Activated CD4-positive, alpha-beta memory T cell treated with anti-CD3 and anti-CD28 coated beads, Interleukin-2, amount 10 ng/mL, durations not matched to agents 7 days and 5 days (primary cell): Measurements from ENCODE around the gene OSBP2. TPM values are rescaled to one million over a fixed set of nuclear protein-coding genes. Genes with fewer than 3 reads are reported as not detected.
"Not testable (repeated sequence)": the region's sequence is repeated elsewhere in the genome, so short reads cannot be mapped to it uniquely, and the experiment has no call there.

Experiments used
- CTCF ChIA-PET: fragments of 350-600 bp; sonication (Branson Sonifier 250); formaldehyde crosslinking; loops from one replicate; lab custom pipeline; 2021; ENCODE audit warnings: antibody characterized with exemption, inconsistent platforms; lab: Charles Lee
- POLR2A ChIA-PET: fragments of 350-600 bp; sonication (Branson Sonifier 250); formaldehyde crosslinking; loops from one replicate; lab custom pipeline; 2021; ENCODE audit warnings: antibody characterized with exemption; lab: Charles Lee
- DNase-seq: peaks from one replicate; pipeline ENCODE4 v3.0.0-alpha.2; 2020
- H3K27ac Mint-ChIP-seq: one replicate; pipeline ENCODE4 v1.8.0; 2021; ENCODE audit warnings: mild to moderate bottlenecking, mixed read lengths
- H3K27me3 Mint-ChIP-seq: one replicate; pipeline ENCODE4 v1.8.0; 2021; ENCODE audit warnings: mixed read lengths
- H3K36me3 Mint-ChIP-seq: one replicate; pipeline ENCODE4 v1.8.0; 2021; ENCODE audit warnings: low read depth, mixed read lengths
- H3K4me1 Mint-ChIP-seq: one replicate; pipeline ENCODE4 v1.8.0; 2021; ENCODE audit warnings: mixed read lengths
- H3K4me3 Mint-ChIP-seq: one replicate; pipeline ENCODE4 v1.8.0; 2021; ENCODE audit warnings: mild to moderate bottlenecking, mixed read lengths
- H3K9me3 Mint-ChIP-seq: one replicate; pipeline ENCODE4 v1.8.0; 2021; ENCODE audit warnings: mixed read lengths
- total RNA-seq, 2 experiments: library from RNA; stranded (reverse); gene quantifications; one replicate each; pipeline ENCODE4 v1.2.3, GENCODE V29; 2021

OSBP2 gene
- total RNA-seq, 2 experiments from 2014 or later, result 4.8 to 5.0 TPM

- peaks cover 36% of the 10 kb centered on the region for H3K4me1 Mint-ChIP-seq
- ChIA-PET POLR2A (interaction anchor here (1.4 to 1.8 kb wide), 2 partner anchors 11 to 50 kb away, joined by 4 to 5 read pairs; partner anchors contain the start of gene OSBP2), CTCF (interaction anchor here (2.0 kb wide), 1 partner anchor 50 kb away, joined by 12 read pairs; no protein-coding TSS in a partner anchor)
- peaks cover under 1% of the 10 kb centered on the region for H3K9me3 Mint-ChIP-seq
- peak overlapping the region; percentile 31 for H3K27ac Mint-ChIP-seq
- no peak for DNase-seq
- H3K36me3 Mint-ChIP-seq, result peaks cover 2% of the 10 kb centered on the region
- no peak overlapping the region for H3K4me3 Mint-ChIP-seq
- H3K27me3 Mint-ChIP-seq, result no peaks in the 10 kb centered on the region
These were observed 10.3 kb downstream of the OSBP2 start for GRCh38 chr22:30704978-30705377.

- Mint-ChIP-seq H3K9me3 (peaks cover 4% of the 10 kb centered on the region), H3K27ac (peak overlapping the region; percentile 76), H3K27me3 (no peaks in the 10 kb centered on the region), H3K36me3 (peaks cover 4% of the 10 kb centered on the region), H3K4me1 (peaks cover 41% of the 10 kb centered on the region), H3K4me3 (no peak overlapping the region)
- DNase-seq, result peak; percentile 45
- ChIA-PET CTCF (interaction anchor here (0.6 to 2.0 kb wide), 3 partner anchors 40 to 157 kb away, joined by 3 to 12 read pairs (median 3); no protein-coding TSS in a partner anchor), POLR2A (interaction anchor here (0.9 to 1.8 kb wide), 6 partner anchors 12 to 504 kb away, joined by 3 to 11 read pairs (median 4); partner anchors contain the start of genes OSBP2 and SLC35E4)
These were observed 11.3 kb downstream of the OSBP2 start for GRCh38 chr22:30705710-30706651.

GRCh38 chr22:30709980-30710379 is 15.3 kb downstream of the OSBP2 start:
- H3K27me3 Mint-ChIP-seq, H3K9me3 Mint-ChIP-seq, H3K4me3 Mint-ChIP-seq, CTCF ChIA-PET, H3K36me3 Mint-ChIP-seq: not testable (repeated sequence)
- peak; percentile 41 for DNase-seq
- H3K27ac Mint-ChIP-seq, result peak overlapping the region; percentile 58
- POLR2A ChIA-PET, result interaction anchor here (0.9 to 1.4 kb wide), 3 partner anchors 14 to 30 kb away, joined by 3 to 4 read pairs (median 4); no protein-coding TSS in a partner anchor
- H3K4me1 Mint-ChIP-seq, result peaks cover 38% of the 10 kb centered on the region

GRCh38 chr22:30712094-30712493 is 17.4 kb downstream of the OSBP2 start:
- H3K27me3 Mint-ChIP-seq, result no peaks in the 10 kb centered on the region
- peaks cover 4% of the 10 kb centered on the region for H3K36me3 Mint-ChIP-seq
- DNase-seq, result no peak
- H3K9me3 Mint-ChIP-seq, result peaks cover 4% of the 10 kb centered on the region
- POLR2A ChIA-PET, result no interaction called here
- H3K4me1 Mint-ChIP-seq, result peaks cover 23% of the 10 kb centered on the region
- H3K4me3 Mint-ChIP-seq, result no peak overlapping the region
- H3K27ac Mint-ChIP-seq, result no peak overlapping the region
- CTCF ChIA-PET, result interaction anchor here (1.2 to 1.3 kb wide), 2 partner anchors 43 to 77 kb away, joined by 3 to 4 read pairs; no protein-coding TSS in a partner anchor

- Mint-ChIP-seq H3K36me3 (peaks cover 4% of the 10 kb centered on the region), H3K4me3 (no peak overlapping the region), H3K27ac (no peak overlapping the region), H3K4me1 (peaks cover 22% of the 10 kb centered on the region), H3K27me3 (no peaks in the 10 kb centered on the region), H3K9me3 (peaks cover 4% of the 10 kb centered on the region)
- no peak for DNase-seq
- ChIA-PET POLR2A (no interaction called here), CTCF (no interaction called here)
These were observed 19.4 kb downstream of the OSBP2 start for GRCh38 chr22:30714062-30714461.

GRCh38 chr22:30717331-30717921 is 22.8 kb downstream of the OSBP2 start:
- no peaks in the 10 kb centered on the region for H3K9me3 Mint-ChIP-seq
- H3K27ac Mint-ChIP-seq, result no peak overlapping the region
- H3K4me3 Mint-ChIP-seq, result no peak overlapping the region
- CTCF ChIA-PET, result no interaction called here
- H3K27me3 Mint-ChIP-seq, result no peaks in the 10 kb centered on the region
- no peak for DNase-seq
- peaks cover 7% of the 10 kb centered on the region for H3K4me1 Mint-ChIP-seq
- POLR2A ChIA-PET, result no interaction called here
- H3K36me3 Mint-ChIP-seq, result peaks cover 5% of the 10 kb centered on the region

- CTCF ChIA-PET, result no interaction called here
- DNase-seq, result no peak
- Mint-ChIP-seq H3K36me3 (peaks cover 5% of the 10 kb centered on the region), H3K9me3 (no peaks in the 10 kb centered on the region), H3K4me3 (no peak overlapping the region), H3K4me1 (peaks cover 3% of the 10 kb centered on the region), H3K27me3 (no peaks in the 10 kb centered on the region), H3K27ac (no peak overlapping the region)
- POLR2A ChIA-PET, result no interaction called here
These were observed 23.3 kb downstream of the OSBP2 start for GRCh38 chr22:30717952-30718351.

- no peaks in the 10 kb centered on the region for H3K9me3 Mint-ChIP-seq
- H3K36me3 Mint-ChIP-seq, result peaks cover 5% of the 10 kb centered on the region
- H3K27me3 Mint-ChIP-seq, result no peaks in the 10 kb centered on the region
- H3K4me3 Mint-ChIP-seq, result no peak overlapping the region
- ChIA-PET POLR2A (no interaction called here), CTCF (interaction anchor here (1.8 kb wide), 1 partner anchor 36 kb away, joined by 4 read pairs; no protein-coding TSS in a partner anchor)
- H3K27ac Mint-ChIP-seq, result no peak overlapping the region
- H3K4me1 Mint-ChIP-seq, result peaks cover 3% of the 10 kb centered on the region
- DNase-seq, result no peak
These were observed 23.8 kb downstream of the OSBP2 start for GRCh38 chr22:30718491-30718890.

GRCh38 chr22:30718938-30719337 is 24.3 kb downstream of the OSBP2 start:
- ChIA-PET CTCF (interaction anchor here (1.2 to 1.8 kb wide), 2 partner anchors 29 to 36 kb away, joined by 3 to 4 read pairs; no protein-coding TSS in a partner anchor), POLR2A (no interaction called here)
- H3K4me1 Mint-ChIP-seq, result peaks cover 3% of the 10 kb centered on the region
- no peak overlapping the region for H3K27ac Mint-ChIP-seq
- H3K4me3 Mint-ChIP-seq, result no peak overlapping the region
- peaks cover 5% of the 10 kb centered on the region for H3K36me3 Mint-ChIP-seq
- H3K9me3 Mint-ChIP-seq, result no peaks in the 10 kb centered on the region
- no peak for DNase-seq
- no peaks in the 10 kb centered on the region for H3K27me3 Mint-ChIP-seq

- peaks cover 5% of the 10 kb centered on the region for H3K36me3 Mint-ChIP-seq
- no peak for DNase-seq
- POLR2A ChIA-PET, result no interaction called here
- H3K4me1 Mint-ChIP-seq, result no peaks in the 10 kb centered on the region
- H3K27me3 Mint-ChIP-seq, result no peaks in the 10 kb centered on the region
- H3K9me3 Mint-ChIP-seq, result no peaks in the 10 kb centered on the region
- CTCF ChIA-PET, result interaction anchor here (1.2 to 1.8 kb wide), 2 partner anchors 27 to 35 kb away, joined by 3 to 4 read pairs; no protein-coding TSS in a partner anchor
- no peak overlapping the region for H3K4me3 Mint-ChIP-seq
- H3K27ac Mint-ChIP-seq, result no peak overlapping the region
These were observed 25.7 kb downstream of the OSBP2 start for GRCh38 chr22:30720263-30720837.

GRCh38 chr22:30721741-30722140 is 27.1 kb downstream of the OSBP2 start:
- POLR2A ChIA-PET, result no interaction called here

GRCh38 chr22:30728826-30729225 is 34.2 kb downstream of the OSBP2 start:
- Mint-ChIP-seq H3K4me3 (no peak overlapping the region), H3K27me3 (no peaks in the 10 kb centered on the region), H3K36me3 (no peaks in the 10 kb centered on the region), H3K27ac (no peak overlapping the region), H3K9me3 (no peaks in the 10 kb centered on the region), H3K4me1 (peaks cover 8% of the 10 kb centered on the region)
- CTCF ChIA-PET, result no interaction called here
- no peak for DNase-seq
- POLR2A ChIA-PET, result no interaction called here

More at GRCh38 chr22:30721741-30722140, 27.1 kb downstream of the OSBP2 start:
- Mint-ChIP-seq H3K4me1 (peaks cover 2% of the 10 kb centered on the region), H3K4me3 (no peak overlapping the region), H3K36me3 (peaks cover 5% of the 10 kb centered on the region), H3K27me3 (no peaks in the 10 kb centered on the region), H3K9me3 (no peaks in the 10 kb centered on the region), H3K27ac (no peak overlapping the region)
- no peak for DNase-seq
- CTCF ChIA-PET, result no interaction called here
